Stimulated activated CD4-positive, alpha-beta T cell treated with anti-CD3 and anti-CD28 coated beads, Interleukin-1b, Interleukin-23, amount 100 ng/mL, for 48 hours (primary cell): ENCODE results near the gene OAT.

Source experiments
- DNase-seq: peaks from one replicate; pipeline ENCODE4 v3.0.0-alpha.2; 2020

OAT gene

GRCh38 chr10:124394583-124394982 is 24.1 kb downstream of the OAT start:
- DNase-seq, result no peak

- no peak for DNase-seq
Measured at GRCh38 chr10:124392626-124393342, 25.9 kb downstream of the OAT start.

DNA sequence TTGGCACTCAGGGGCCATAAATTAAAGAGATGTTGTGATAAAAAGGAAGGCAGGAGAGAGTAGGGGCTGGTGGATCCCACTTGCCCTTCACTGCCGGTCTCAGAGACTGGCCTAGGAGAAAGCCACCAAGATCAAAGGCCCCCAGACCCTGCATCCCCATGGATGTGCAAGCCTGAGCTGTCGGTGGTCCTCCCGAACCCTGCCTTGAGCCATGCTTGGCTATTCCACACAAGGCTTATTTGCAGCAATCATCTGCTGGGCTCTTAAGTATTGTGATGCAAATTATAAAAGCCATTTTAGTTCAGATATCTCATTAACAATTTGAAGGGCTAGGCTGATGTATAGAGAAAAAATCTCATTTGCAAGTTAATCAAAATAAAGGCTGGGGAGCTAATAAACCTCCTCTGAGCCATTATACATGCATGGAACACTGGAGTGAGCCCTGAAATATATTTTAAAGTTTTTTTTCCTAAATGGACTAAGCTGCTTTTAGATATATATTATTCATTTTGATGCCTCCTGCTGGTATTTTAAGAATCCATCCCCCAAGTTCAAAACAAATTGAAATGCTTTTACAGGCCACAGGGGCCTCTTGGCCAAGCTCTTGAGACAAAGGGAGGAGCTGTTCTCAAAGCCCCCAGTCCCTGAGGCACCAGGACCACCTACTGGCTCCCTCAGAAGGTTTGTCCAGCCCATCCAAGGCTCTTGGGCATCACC is 28.1 kb downstream of the OAT start:
- no peak for DNase-seq

DNA sequence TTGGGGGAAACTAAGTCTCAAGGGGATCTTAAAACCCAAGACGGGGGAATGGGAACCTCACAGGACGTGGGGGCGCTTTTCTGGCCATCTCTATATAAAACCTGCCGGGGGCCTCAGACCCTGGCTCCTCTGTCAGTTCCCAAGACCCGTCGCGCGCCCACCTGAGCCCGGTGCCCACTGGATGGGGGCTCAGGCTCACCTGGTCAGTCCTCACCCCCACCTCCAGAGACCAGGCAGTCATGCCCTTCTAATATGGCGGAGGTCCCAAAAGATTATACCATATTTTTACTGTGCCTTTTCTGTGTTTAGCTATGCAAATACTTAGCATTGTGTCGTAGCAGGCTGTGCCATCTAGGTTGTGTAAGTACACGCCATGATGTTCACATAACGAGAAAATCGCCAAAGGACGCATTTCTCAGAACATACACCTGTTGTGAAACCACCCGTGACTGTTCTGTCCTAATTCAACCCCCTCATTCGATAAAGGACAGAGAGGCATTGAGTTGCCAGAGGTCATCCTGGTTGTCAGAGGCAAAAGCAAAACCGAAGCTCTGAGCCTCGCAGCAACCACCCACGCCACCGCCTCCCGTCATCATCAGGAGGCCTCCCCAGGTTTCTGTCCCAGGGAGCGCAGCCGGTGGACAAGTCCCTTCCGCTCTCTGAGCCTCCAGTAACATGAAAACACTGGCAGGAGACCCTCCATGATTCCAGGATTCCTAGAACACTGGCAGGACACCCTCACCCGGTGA is 28.9 kb downstream of the OAT start:
- DNase-seq, result no peak

DNA sequence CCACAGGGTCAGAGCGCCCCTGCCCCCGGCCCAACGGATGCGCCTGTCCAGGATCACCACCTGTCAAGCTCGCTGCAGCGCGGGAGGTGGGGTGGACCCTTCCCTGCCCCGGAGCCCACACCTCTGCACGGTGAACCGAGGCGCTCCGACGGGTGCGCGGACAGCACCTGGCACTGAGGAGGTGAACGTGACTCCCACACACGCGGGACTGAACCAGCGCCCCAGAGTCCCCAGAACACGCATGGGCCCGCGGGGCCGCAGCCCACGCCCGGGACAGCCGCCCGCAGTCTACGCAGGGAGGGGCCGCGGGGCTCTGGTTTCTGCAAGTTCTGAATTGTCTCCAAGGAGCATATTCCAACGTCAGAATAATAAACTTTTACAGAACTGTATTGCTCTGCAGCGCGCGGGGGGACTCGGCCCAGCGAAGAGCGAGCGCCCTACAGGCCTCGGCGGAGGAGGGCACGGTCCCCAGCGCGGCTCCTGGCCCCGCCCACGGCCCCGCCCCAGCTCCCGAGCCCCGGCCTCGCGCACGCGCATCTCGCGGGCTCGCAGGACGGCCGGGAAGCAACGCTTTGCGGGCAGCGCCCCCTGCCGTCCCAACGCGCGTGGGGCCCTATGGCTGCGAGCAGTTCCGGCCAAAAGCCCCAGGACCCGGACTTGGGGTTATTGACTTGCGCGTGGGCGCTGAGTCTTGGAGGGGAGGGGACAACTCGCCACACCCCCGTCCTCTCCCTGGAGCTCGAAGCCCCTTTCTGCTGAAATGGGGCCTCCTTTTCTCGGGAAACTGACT is 29.7 kb downstream of the OAT start:
- peak; percentile 88 for DNase-seq

DNA sequence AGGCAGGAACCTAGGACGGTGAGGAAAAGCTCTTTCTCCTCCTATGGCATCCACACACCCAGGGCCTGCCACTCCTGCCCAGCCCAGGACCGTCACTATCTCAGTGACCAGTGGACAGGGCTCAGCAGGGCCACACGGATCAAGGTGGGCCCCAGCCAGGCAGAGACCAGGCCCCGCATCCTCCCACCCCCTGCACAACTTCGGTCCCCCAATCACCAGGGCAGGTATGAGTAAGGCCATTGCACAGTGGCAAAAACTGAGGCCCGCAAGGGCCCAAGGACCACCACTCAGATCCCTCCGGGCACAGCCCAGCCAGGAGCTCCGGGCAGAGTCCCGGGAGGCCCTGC is 30.3 kb downstream of the OAT start:
- no peak for DNase-seq

- DNase-seq, result no peak
Measured at GRCh38 chr10:124387078-124387874, 31.4 kb downstream of the OAT start.

- DNase-seq, result no peak
Measured at GRCh38 chr10:124386186-124387077, 32.3 kb downstream of the OAT start.

DNA sequence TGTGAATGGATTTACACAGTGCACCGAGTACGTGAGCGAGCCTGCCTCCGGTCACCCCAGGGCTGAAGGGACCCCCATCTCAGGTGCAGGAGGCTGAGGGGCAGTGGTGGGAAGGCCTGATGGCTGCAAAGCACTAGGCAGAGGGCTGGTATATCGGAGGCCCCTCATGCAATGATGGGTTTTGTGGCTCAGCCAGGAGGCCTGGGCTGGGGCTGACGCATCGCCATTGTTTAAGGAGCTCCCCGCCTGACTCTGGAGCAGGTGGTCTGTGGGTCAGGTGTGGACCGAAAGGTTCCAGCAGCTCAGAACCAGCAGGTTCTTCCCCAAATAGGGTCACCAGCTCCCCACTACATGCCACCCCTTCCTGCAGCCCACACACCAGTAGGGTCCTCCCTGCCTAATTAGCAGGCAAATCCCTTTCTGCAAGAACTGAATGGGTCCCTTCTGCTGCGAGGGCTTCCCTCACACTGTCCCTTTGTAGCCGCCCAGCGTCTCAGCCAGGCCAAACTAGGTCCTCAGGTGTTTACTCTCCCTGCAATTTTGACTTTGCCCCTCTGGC is 33.0 kb downstream of the OAT start:
- DNase-seq, result no peak

- DNase-seq, result no peak
Measured at GRCh38 chr10:124384591-124385190, 34.0 kb downstream of the OAT start.

DNA sequence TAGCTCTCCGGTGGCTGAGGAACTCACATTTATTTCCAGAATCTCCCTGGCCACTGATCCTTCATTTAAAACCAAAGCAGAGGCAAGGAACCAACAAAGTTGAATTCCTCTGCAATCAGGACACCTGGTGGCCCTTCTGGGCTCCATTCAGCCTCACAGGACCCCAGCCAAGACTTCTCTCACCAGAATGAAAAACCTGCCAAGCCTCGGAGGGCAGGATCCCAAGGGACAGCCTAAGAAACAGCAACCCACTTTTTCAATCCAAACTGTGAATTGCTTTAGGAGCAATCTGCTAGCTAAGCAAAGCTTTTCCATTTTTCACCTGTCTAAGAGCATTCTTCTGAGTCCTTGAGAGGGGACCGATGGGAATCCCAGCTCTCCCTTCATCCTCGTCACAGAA is 34.6 kb downstream of the OAT start:
- DNase-seq, result no peak

DNA sequence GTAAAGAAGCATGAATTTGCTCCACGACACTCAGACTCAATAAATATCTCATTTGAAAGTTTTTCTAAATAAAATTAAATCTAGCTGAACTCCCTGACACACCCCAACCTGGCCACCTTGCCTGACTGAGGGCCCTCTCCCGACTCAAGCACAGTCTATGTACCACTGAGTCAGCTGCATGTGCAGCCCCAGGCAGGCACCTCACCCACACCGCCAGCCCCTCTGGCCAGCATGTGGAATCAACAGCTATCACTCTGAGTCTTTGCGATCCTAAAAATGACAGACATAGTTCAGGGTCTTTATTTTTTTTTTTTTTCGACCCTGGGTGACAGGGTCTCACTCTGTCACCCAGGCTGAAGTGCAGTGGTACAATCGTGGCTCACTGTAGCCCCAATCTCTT is 35.2 kb downstream of the OAT start:
- DNase-seq, result no peak

DNA sequence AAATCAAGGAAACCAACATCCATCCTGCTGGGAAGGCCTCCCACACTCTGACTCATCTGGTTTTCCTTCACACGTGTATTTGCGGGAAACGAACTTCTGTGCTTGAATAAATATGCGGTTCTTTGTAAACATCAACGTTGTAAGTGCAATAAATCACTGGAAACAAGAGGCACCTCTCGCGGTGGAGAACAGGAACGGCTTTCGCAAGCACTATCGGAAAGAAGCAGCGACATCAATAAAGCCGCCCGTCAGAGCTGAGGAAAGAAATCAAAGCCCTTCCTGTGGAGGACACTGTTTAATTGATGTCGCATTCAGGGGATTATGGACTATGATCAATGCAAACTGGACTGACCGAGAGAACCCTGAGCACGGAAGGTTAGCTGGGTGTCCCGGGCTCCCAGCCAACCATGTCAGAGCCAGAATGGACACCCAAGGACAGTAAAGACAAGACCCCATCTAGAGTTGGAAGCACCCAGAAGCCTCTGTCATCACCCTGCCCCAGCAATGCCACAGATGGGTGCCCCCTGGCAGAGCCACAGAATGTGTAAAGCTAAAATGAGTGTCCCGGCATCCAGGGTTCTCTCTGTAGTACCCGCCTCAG is 37.6 kb downstream of the OAT start:
- no peak for DNase-seq

DNA sequence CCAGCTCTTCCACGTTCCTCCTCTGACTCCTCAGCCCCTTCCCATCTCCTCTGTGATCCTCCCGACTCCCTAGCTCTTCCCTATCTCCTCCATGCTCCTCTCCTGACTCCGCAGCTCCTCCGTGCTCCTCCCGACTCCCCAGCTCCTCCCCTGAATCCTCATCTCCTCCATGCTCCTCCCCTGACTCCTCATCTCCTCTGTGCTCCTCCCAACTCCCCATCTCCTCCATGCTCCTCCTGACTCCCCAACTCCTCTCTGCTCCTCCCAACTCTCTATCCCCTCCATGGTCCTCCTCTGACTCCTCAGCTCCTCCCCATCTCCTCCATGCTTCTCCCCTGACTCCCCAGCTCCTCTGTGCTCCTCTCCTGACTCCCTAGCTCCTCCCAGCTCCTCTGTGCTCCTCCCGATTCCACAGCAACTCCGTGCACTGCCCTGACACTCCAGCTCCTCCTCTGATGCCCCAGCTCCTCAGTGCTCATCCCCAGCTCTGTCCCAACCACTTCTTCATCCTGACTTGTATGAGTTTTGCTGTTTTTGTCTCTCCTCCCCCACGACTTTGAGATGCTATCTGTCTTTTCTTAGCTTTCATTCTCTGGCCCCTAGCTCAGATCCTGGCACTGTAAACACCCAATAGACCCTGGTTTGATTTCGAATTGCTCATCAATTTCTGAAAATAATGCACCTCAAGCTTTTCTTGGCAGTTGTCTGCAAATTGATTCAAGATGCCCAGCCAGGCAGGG is 38.3 kb downstream of the OAT start:
- DNase-seq, result no peak

DNA sequence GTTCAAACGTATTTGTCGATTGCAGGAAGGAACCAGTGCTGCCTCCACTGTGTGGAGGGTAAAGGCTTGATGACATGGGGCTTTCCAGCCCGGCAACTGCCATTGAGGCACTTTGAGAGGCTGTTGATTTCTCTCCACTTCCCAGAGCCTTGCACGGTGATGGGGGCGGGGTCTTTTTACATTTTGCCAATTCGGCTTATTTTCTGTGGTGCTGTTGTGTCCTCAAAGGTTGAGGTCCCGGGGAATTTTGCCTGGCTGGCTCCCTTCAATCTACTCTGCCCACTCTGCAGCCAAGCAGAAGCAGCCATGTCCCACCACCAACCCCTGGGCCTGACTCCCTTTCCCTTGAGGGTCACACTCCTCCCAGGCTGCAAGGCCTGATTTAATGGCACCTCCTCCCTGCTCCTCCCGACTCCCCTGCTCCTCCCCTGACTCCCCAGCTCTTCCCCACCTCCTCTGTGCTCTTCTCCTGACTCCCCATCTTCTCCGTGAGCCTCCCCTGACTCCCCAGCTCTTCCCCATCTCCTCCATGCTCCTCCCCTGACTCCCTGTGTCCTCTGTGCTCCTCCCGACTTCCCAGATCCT is 39.0 kb downstream of the OAT start:
- no peak for DNase-seq

DNA sequence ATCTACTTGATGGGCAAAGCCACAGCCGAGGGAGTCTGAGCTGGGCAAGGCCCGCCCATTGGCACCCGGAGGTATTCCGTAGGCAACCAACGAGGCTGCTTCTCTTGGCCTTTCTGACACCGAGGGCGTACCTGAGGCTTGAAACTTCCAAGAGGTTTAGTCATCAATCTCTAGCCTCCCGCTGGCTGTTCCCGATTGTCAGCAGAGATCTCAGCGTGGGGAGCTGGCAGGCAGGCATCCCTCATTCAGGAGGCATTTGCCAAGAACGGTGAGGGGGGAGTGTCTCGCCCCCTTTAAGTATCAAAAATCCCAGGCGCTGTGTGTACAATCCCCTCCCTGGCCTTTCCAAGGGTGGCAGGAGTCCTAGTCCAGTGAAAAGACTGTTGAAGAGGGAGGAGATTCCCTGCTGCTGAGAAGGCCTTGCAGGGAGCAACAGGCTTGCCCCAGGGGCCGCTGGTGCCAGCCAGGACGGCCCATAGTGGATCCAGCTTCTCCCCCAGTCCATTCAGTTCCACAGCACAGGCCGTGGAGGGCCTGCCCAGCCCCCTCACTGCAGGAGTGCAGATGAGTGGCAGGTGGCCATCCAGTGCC is 39.7 kb downstream of the OAT start:
- DNase-seq, result no peak

DNA sequence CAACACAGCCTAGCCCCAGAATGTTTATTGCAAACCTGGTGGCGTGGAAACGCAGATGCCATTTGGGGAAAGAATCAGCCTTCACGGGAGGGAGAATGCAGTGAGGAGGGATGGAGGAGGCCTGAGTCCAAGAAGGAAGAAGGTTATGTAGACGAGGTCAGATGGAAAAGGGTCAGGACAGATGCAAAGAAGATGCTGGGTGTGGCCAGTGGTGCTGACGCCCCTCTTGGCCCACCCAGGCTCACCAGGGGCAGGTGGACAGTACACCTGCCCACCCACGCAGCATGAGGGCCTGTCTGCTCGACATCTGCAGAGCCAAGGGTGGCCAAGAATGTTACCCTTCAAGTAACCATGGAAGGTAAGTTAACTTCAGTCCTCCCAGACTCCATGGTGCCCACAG is 40.5 kb downstream of the OAT start:
- DNase-seq, result no peak

DNA sequence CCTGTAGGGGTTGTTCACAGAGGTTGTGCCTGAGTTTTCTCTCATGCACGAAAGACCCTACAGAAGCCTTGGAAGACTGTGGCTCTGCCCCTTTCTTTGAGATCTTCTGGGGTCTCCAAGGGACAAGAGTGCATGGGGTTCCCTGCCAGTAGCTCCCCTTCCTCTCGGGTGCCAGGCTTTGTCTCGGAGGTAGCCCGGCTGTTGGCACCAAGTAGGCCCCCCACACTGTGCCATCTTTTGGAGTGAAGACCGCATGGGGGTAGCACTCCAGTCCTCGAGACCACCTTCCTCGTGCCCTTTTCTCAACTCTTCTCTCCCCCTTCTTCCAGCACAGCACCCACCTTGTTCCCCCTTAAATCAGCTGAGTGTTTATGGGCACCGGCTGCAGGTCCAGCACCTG is 41.6 kb downstream of the OAT start:
- no peak for DNase-seq

GRCh38 chr10:124376411-124376810 is 42.3 kb downstream of the OAT start:
- DNase-seq, result no peak
